Muscle layer of colon (tissue), 2 donors: ENCODE measurements around the gene GRIP2.
A peak's percentile ranks its signal among the peaks of the same experiment; 100 is the strongest.

ENCODE experiments used
- H3K27ac ChIP-seq: one replicate; pipeline ENCODE4 v1.7.0; 2013; ENCODE audit warnings: low read depth, mild to moderate bottlenecking, low read length, moderate library complexity
- H3K27me3 ChIP-seq, 2 donors: one replicate each; pipeline ENCODE4 v1.7.0; 2013; ENCODE audit warnings: low read length in 2 of 2, mild to moderate bottlenecking in 2 of 2; ENCODE audit not compliant: insufficient read depth in 2 of 2, control insufficient read depth in 1 of 2
- H3K36me3 ChIP-seq: one replicate; pipeline ENCODE4 v1.7.0; 2013; ENCODE audit warnings: mild to moderate bottlenecking, low read length; ENCODE audit not compliant: insufficient read depth
- H3K4me1 ChIP-seq: one replicate; pipeline ENCODE4 v1.7.0; 2013; ENCODE audit warnings: mild to moderate bottlenecking, low read length; ENCODE audit not compliant: insufficient read depth
- H3K4me3 ChIP-seq, 2 donors: one replicate each; pipeline ENCODE4 v1.7.0; 2013; ENCODE audit warnings: low read length in 2 of 2, low read depth in 1 of 2, mild to moderate bottlenecking in 1 of 2, moderate library complexity in 1 of 2
- H3K9ac ChIP-seq: one replicate; pipeline ENCODE4 v1.7.0; 2013; ENCODE audit warnings: low read length
- H3K9me3 ChIP-seq: one replicate; pipeline ENCODE4 v1.7.0; 2013; ENCODE audit warnings: mild to moderate bottlenecking, low read length
- donor health status: abdominal sarcoma.
- donor health status: Adenocarcinoma of cecum.

GRIP2 gene

GRCh38 chr3:14459787-14460186 is 80.4 kb downstream of the GRIP2 start:
- no peak overlapping the region for H3K9ac ChIP-seq
- H3K36me3 ChIP-seq = no peaks in the 10 kb centered on the region
- no peak overlapping the region for H3K27ac ChIP-seq

GRCh38 chr3:14459384-14459783 is 80.8 kb downstream of the GRIP2 start:
- no peak overlapping the region for H3K4me3 ChIP-seq
- H3K27me3 ChIP-seq = no peaks in the 10 kb centered on the region
- peaks cover 32% of the 10 kb centered on the region for H3K4me1 ChIP-seq
- H3K27ac ChIP-seq = no peak overlapping the region
- no peaks in the 10 kb centered on the region for H3K36me3 ChIP-seq
- H3K9ac ChIP-seq = no peak overlapping the region
- H3K9me3 ChIP-seq = no peaks in the 10 kb centered on the region

More at GRCh38 chr3:14459787-14460186, 80.4 kb downstream of the GRIP2 start:
- H3K27me3 ChIP-seq = no peaks in the 10 kb centered on the region
- peaks cover 28% of the 10 kb centered on the region for H3K4me1 ChIP-seq
- H3K9me3 ChIP-seq = no peaks in the 10 kb centered on the region
- no peak overlapping the region for H3K4me3 ChIP-seq

GRCh38 chr3:14458434-14459275 is 81.5 kb downstream of the GRIP2 start:
- peaks cover 39% of the 10 kb centered on the region for H3K4me1 ChIP-seq
- H3K4me3 ChIP-seq = no peak overlapping the region
- no peaks in the 10 kb centered on the region for H3K27me3 ChIP-seq
- H3K9ac ChIP-seq = no peak overlapping the region
- H3K27ac ChIP-seq = no peak overlapping the region
- H3K36me3 ChIP-seq = no peaks in the 10 kb centered on the region
- H3K9me3 ChIP-seq = no peaks in the 10 kb centered on the region

- Histone ChIP-seq H3K27me3 (no peaks in the 10 kb centered on the region), H3K4me1 (peaks cover 45% of the 10 kb centered on the region), H3K4me3 (no peak overlapping the region), H3K36me3 (no peaks in the 10 kb centered on the region), H3K9me3 (no peaks in the 10 kb centered on the region), H3K27ac (no peak overlapping the region), H3K9ac (no peak overlapping the region)
These were observed 82.1 kb downstream of the GRIP2 start for GRCh38 chr3:14457999-14458398.

- Histone ChIP-seq H3K4me3 (no peak overlapping the region), H3K4me1 (peaks cover 49% of the 10 kb centered on the region), H3K9me3 (no peaks in the 10 kb centered on the region), H3K27me3 (no peaks in the 10 kb centered on the region), H3K27ac (no peak overlapping the region), H3K9ac (no peak overlapping the region), H3K36me3 (no peaks in the 10 kb centered on the region)
These were observed 82.7 kb downstream of the GRIP2 start for GRCh38 chr3:14457481-14457880.

- Histone ChIP-seq H3K4me1 (peaks cover 54% of the 10 kb centered on the region), H3K9me3 (no peaks in the 10 kb centered on the region), H3K36me3 (no peaks in the 10 kb centered on the region)
These were observed 83.3 kb downstream of the GRIP2 start for GRCh38 chr3:14456794-14457193.

GRCh38 chr3:14455571-14456317 is 84.4 kb downstream of the GRIP2 start:
- no peaks in the 10 kb centered on the region for H3K27me3 ChIP-seq
- H3K9me3 ChIP-seq = no peaks in the 10 kb centered on the region
- no peak overlapping the region for H3K9ac ChIP-seq
- H3K4me1 ChIP-seq = peaks cover 46% of the 10 kb centered on the region
- no peak overlapping the region for H3K4me3 ChIP-seq
- H3K27ac ChIP-seq = no peak overlapping the region
- no peaks in the 10 kb centered on the region for H3K36me3 ChIP-seq

More at GRCh38 chr3:14456794-14457193, 83.3 kb downstream of the GRIP2 start:
- Histone ChIP-seq H3K27me3 (no peaks in the 10 kb centered on the region), H3K9ac (no peak overlapping the region), H3K27ac (no peak overlapping the region), H3K4me3 (no peak overlapping the region)

GRCh38 chr3:14454639-14455310 is 85.4 kb downstream of the GRIP2 start:
- Histone ChIP-seq H3K4me1 (peaks cover 40% of the 10 kb centered on the region), H3K27me3 (no peaks in the 10 kb centered on the region), H3K9ac (no peak overlapping the region)

GRCh38 chr3:14453876-14454638 is 86.1 kb downstream of the GRIP2 start:
- Histone ChIP-seq H3K4me1 (peaks cover 40% of the 10 kb centered on the region), H3K4me3 (no peak overlapping the region), H3K9me3 (no peaks in the 10 kb centered on the region), H3K9ac (no peak overlapping the region), H3K27me3 (no peaks in the 10 kb centered on the region), H3K27ac (no peak overlapping the region), H3K36me3 (no peaks in the 10 kb centered on the region)

More at GRCh38 chr3:14454639-14455310, 85.4 kb downstream of the GRIP2 start:
- no peaks in the 10 kb centered on the region for H3K36me3 ChIP-seq
- H3K9me3 ChIP-seq = no peaks in the 10 kb centered on the region
- H3K27ac ChIP-seq = no peak overlapping the region
- H3K4me3 ChIP-seq = no peak overlapping the region

GRCh38 chr3:14452740-14453710 is 87.1 kb downstream of the GRIP2 start:
- H3K4me1 ChIP-seq = peaks cover 40% of the 10 kb centered on the region
- H3K4me3 ChIP-seq = no peak overlapping the region
- no peaks in the 10 kb centered on the region for H3K36me3 ChIP-seq
- H3K27ac ChIP-seq = peak overlapping the region; percentile 77
- no peaks in the 10 kb centered on the region for H3K27me3 ChIP-seq
- no peak overlapping the region for H3K9ac ChIP-seq
- H3K9me3 ChIP-seq = no peaks in the 10 kb centered on the region
